Renal cortical epithelial cell (primary cell): ENCODE data around the gene SNX30. TPM values are rescaled to one million over a fixed set of nuclear protein-coding genes. Genes with fewer than 3 reads are reported as not detected.

Source experiments
- total RNA-seq: library from RNA; depleted of rRNA; stranded (reverse); fragments of >200 nt; gene quantifications from 2 replicates; pipeline ENCODE4 v1.2.3, GENCODE V29; 2014

Gene SNX30
- total RNA-seq, 1 donor from 2014 or later: 61.9 TPM

Other genes starting within 250 kb of the SNX30 start
- gene INIP, start 32.6 kb upstream of the SNX30 start, total RNA-seq: 22.4 and 43.0 TPM in 2 replicates
- not detected in 2 replicates for gene SLC46A2, start 140.1 kb downstream of the SNX30 start, total RNA-seq